Ishikawa (cell line): ENCODE results near the gene IL1RN.

ENCODE experiments used
- CEBPB ChIP-seq: IDR thresholded peaks from 2 replicates; pipeline ENCODE4 v1.6.1; 2012
- CREB1 ChIP-seq: IDR thresholded peaks from 2 replicates; pipeline ENCODE4 v1.6.1; 2012; ENCODE audit warnings: low read depth
- EGR1 ChIP-seq: IDR thresholded peaks from 2 replicates; pipeline ENCODE4 v1.6.1; 2012
- EP300 ChIP-seq: IDR thresholded peaks from 2 replicates; pipeline ENCODE4 v1.6.1; 2012; ENCODE audit warnings: borderline replicate concordance
- FOXM1 ChIP-seq: IDR thresholded peaks from 2 replicates; pipeline ENCODE4 v1.6.1; 2012; ENCODE audit warnings: low read depth, borderline replicate concordance
- NFIC ChIP-seq: IDR thresholded peaks from 2 replicates; pipeline ENCODE4 v1.6.1; 2012
- RAD21 ChIP-seq: IDR thresholded peaks from 2 replicates; pipeline ENCODE4 v1.6.1; 2012; ENCODE audit warnings: low read depth
- REST ChIP-seq: IDR thresholded peaks from 2 replicates; pipeline ENCODE4 v1.6.1; 2012; ENCODE audit warnings: low read depth, mild to moderate bottlenecking
- TAF1 ChIP-seq: IDR thresholded peaks from 2 replicates; pipeline ENCODE4 v1.6.1; 2012; ENCODE audit warnings: low read depth, mild to moderate bottlenecking
- TCF12 ChIP-seq: IDR thresholded peaks from 2 replicates; pipeline ENCODE4 v1.6.1; 2012; ENCODE audit warnings: low read depth
- TEAD4 ChIP-seq: IDR thresholded peaks from 2 replicates; pipeline ENCODE4 v1.6.1; 2012
- YY1 ChIP-seq: IDR thresholded peaks from 2 replicates; pipeline ENCODE4 v1.6.1; 2012; ENCODE audit warnings: low read depth
- ZBTB7A ChIP-seq: IDR thresholded peaks from 2 replicates; pipeline ENCODE4 v1.6.1; 2012; ENCODE audit warnings: low read depth
- TF ChIP-seq, protein P1 (sequence below): IDR thresholded peaks from 2 replicates; pipeline ENCODE4 v1.6.1; 2012
- TF ChIP-seq, protein P2 (sequence below): IDR thresholded peaks from 2 replicates; pipeline ENCODE4 v1.6.1; 2012

IL1RN gene

GRCh38 chr2:113148606-113149552 lies 21.5 kb downstream of the IL1RN start:
- no peak for TF ChIP-seq CREB1
- TF ChIP-seq ZBTB7A, result no peak
- TF ChIP-seq FOXM1, result no peak
- TF ChIP-seq YY1, result no peak
- TF ChIP-seq TAF1, result no peak
- TF ChIP-seq NFIC, result no peak
- TF ChIP-seq RAD21, result no peak

DNA sequence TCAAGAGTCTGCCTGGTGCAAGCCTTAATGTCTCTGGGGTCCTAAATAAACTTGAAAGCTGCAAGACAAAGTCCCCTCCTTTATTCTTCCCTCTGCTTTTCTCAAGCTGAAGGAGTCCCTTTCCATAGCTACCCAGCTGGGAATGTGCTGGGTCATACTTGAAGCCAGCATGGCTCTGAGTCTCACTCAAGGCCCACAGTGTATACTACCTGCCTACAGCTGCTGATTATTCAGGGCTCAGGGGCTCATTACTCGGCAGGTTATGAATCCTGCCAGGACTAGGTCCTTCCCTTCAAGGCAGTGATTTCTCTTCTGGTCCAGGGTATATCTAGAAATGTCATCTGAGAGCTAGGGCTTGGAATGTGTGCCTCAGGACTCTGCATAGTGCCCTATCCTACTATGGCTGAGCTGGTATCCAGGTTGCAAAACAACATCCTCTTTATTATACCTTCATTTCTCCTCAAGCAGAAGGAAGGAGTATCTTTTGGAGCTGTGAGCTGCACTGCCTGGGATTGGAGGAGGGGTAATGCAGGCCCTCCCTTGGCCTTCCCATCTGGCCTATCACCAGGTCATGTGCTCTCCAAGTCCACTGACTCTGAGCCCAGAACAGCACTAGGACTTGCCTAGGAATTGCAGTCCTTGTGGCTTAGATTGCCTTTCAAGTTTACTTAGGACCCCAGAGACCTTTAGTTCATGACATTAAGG lies 22.3 kb downstream of the IL1RN start:
- TF ChIP-seq, protein P1, sequence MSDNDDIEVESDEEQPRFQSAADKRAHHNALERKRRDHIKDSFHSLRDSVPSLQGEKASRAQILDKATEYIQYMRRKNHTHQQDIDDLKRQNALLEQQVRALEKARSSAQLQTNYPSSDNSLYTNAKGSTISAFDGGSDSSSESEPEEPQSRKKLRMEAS, result no peak
- TF ChIP-seq, protein P2, sequence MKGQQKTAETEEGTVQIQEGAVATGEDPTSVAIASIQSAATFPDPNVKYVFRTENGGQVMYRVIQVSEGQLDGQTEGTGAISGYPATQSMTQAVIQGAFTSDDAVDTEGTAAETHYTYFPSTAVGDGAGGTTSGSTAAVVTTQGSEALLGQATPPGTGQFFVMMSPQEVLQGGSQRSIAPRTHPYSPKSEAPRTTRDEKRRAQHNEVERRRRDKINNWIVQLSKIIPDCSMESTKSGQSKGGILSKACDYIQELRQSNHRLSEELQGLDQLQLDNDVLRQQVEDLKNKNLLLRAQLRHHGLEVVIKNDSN, result no peak
- TF ChIP-seq REST, result no peak
- TF ChIP-seq EP300, result no peak
- no peak for TF ChIP-seq ZBTB7A
- no peak for TF ChIP-seq YY1
- TF ChIP-seq TEAD4, result no peak
- no peak for TF ChIP-seq RAD21
- no peak for TF ChIP-seq FOXM1
- TF ChIP-seq CEBPB, result no peak
- no peak for TF ChIP-seq CREB1
- no peak for TF ChIP-seq EGR1
- no peak for TF ChIP-seq TAF1
- no peak for TF ChIP-seq TCF12
- TF ChIP-seq NFIC, result no peak

GRCh38 chr2:113150258-113150601 lies 22.8 kb downstream of the IL1RN start:
- no peak for TF ChIP-seq EGR1
- TF ChIP-seq, protein P1, result no peak
- no peak for TF ChIP-seq CEBPB
- TF ChIP-seq TAF1, result no peak
- TF ChIP-seq NFIC, result no peak
- TF ChIP-seq FOXM1, result no peak
- TF ChIP-seq REST, result no peak
- TF ChIP-seq TEAD4, result no peak
- no peak for TF ChIP-seq YY1
- TF ChIP-seq ZBTB7A, result no peak
- no peak for TF ChIP-seq TCF12
- no peak for TF ChIP-seq RAD21
- no peak for TF ChIP-seq CREB1
- TF ChIP-seq, protein P2, result no peak
- TF ChIP-seq EP300, result no peak

DNA sequence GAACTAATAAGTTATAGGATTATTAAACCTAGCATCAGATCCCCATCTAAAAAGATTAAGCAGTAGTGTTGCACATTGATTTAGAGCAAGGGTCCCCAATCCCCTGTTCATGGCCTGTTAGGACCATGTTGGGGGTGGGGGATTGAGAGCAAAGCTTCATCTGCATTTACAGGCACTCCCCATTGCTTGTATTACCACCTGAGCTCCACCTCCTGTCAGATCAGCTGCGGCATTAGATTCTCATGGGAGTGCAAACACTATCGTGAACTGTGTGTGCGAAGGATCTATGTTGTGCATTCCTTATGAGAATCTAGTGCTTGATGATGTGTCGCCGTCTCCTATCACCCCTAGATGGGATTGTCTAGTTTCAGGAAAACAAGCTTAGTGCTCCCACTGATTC lies 27.9 kb downstream of the IL1RN start:
- TF ChIP-seq TEAD4 (no peak), ZBTB7A (no peak), EGR1 (no peak), YY1 (no peak), CEBPB (no peak), TAF1 (no peak), FOXM1 (no peak), RAD21 (no peak), TCF12 (no peak), EP300 (no peak), NFIC (no peak)
- TF ChIP-seq, protein P2, result no peak
- TF ChIP-seq, protein P1, result no peak
